GM12891 (cell line): ENCODE measurements around the gene CAPNS1.

Source experiments
- PAX5 ChIP-seq: IDR thresholded peaks from 2 replicates; pipeline ENCODE4 v1.6.1; 2011; ENCODE audit warnings: low read length, moderate library complexity, mild to moderate bottlenecking; ENCODE audit not compliant: insufficient read depth, severe bottlenecking
- POLR2A ChIP-seq: IDR thresholded peaks from 2 replicates; pipeline ENCODE4 v1.6.1; 2011; ENCODE audit warnings: low read depth, low read length, control low read depth
- POLR2AphosphoS5 ChIP-seq: IDR thresholded peaks from 2 replicates; pipeline ENCODE4 v1.6.1; 2011; ENCODE audit warnings: low read depth, low read length, control low read depth
- POU2F2 ChIP-seq: IDR thresholded peaks from 2 replicates; pipeline ENCODE4 v1.6.1; 2011; ENCODE audit warnings: low read depth, mild to moderate bottlenecking, control low read depth, low read length, moderate library complexity
- SPI1 ChIP-seq: IDR thresholded peaks from 2 replicates; pipeline ENCODE4 v1.6.1; 2011; ENCODE audit warnings: low read depth, low read length, control low read depth
- TAF1 ChIP-seq: IDR thresholded peaks from 2 replicates; pipeline ENCODE4 v1.6.1; 2011; ENCODE audit warnings: low read depth, low read length, control low read depth

- TF ChIP-seq POU2F2 (no peak), SPI1 (no peak), POLR2A (no peak), POLR2AphosphoS5 (no peak), TAF1 (no peak), PAX5 (no peak)
Measured at GRCh38 chr19:36108684-36109083, 31.2 kb upstream of the CAPNS1 start.
